ENCODE data around the gene TET1. TPM values are rescaled to one million over a fixed set of nuclear protein-coding genes. Genes with fewer than 3 reads are reported as not detected.

Gene TET1
- total and polyA plus RNA-seq, 9 of the 15 experiments (the other 6 are each of a cell fraction or from before 2014, with no cell fraction given) = 2.6 to 21.3 (median 11.6) TPM

GRCh38 chr10:68720793-68721672 is 160.9 kb downstream of the TET1 start, which contains the start of gene CCAR1 (continued):
- no peak for TF ChIP-seq NR0B1 (IDR thresholded peaks at IDR 0.05; ENCODE audit: partially characterized antibody)
- TF ChIP-seq, protein P1, sequence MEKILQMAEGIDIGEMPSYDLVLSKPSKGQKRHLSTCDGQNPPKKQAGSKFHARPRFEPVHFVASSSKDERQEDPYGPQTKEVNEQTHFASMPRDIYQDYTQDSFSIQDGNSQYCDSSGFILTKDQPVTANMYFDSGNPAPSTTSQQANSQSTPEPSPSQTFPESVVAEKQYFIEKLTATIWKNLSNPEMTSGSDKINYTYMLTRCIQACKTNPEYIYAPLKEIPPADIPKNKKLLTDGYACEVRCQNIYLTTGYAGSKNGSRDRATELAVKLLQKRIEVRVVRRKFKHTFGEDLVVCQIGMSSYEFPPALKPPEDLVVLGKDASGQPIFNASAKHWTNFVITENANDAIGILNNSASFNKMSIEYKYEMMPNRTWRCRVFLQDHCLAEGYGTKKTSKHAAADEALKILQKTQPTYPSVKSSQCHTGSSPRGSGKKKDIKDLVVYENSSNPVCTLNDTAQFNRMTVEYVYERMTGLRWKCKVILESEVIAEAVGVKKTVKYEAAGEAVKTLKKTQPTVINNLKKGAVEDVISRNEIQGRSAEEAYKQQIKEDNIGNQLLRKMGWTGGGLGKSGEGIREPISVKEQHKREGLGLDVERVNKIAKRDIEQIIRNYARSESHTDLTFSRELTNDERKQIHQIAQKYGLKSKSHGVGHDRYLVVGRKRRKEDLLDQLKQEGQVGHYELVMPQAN (IDR thresholded peaks at IDR 0.05; ENCODE audit: borderline replicate concordance) = peak; percentile 19; the same call in 1 of the 2 replicates
- peak; percentile 59; the same call in 1 of the 2 replicates for TF ChIP-seq GTF2E2 (tag; IDR thresholded peaks at IDR 0.05)
- TF ChIP-seq HEY1 (CRISPR knock-in tag; IDR thresholded peaks at IDR 0.05; ENCODE audit: borderline replicate concordance) = no peak
- TF ChIP-seq HDAC1 (IDR thresholded peaks at IDR 0.05) = peak in 1 of 2 experiments; percentile 44; a peak in 1 of 4 replicates
- peak; percentile 97 for TF ChIP-seq POLR2A (conservative IDR thresholded peaks at IDR 0.05)
- 0 out of 2 replicates have a peak, but pooled peaks have one; percentile 11 for TF ChIP-seq ZFPM2 (CRISPR knock-in tag; IDR thresholded peaks at IDR 0.05)
- peak in 1 of 2 experiments; percentile 41; a peak in 1 of 4 replicates for TF ChIP-seq ETV6 (IDR thresholded peaks at IDR 0.05; ENCODE audit: borderline replicate concordance in 1 of 2, low read depth in 2 of 2, low read length in 1 of 2)
- TF ChIP-seq ETV6 (CRISPR knock-in tag; IDR thresholded peaks at IDR 0.05; ENCODE audit: borderline replicate concordance) = 0 out of 2 replicates have a peak, but pooled peaks have one; percentile 34
- TF ChIP-seq, protein P2, sequence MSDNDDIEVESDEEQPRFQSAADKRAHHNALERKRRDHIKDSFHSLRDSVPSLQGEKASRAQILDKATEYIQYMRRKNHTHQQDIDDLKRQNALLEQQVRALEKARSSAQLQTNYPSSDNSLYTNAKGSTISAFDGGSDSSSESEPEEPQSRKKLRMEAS (CRISPR knock-in tag; IDR thresholded peaks at IDR 0.05) = peak; percentile 87
- TF ChIP-seq ZNF518B (CRISPR knock-in tag; IDR thresholded peaks at IDR 0.05) = no peak
- no peak for TF ChIP-seq EHMT2 (IDR thresholded peaks at IDR 0.05)
- TF ChIP-seq EGR1 (conservative IDR thresholded peaks at IDR 0.05) = peak; percentile 75; the same call in 1 of the 2 replicates
- 0 out of 2 replicates have a peak, but pooled peaks have one; percentile 48 for TF ChIP-seq KLF13 (tag; IDR thresholded peaks at IDR 0.05; ENCODE audit: borderline replicate concordance, low read depth)
- peak in 1 of 2 experiments; percentile 88; a peak in 2 of 4 replicates for TF ChIP-seq ZNF639 (CRISPR knock-in tag; conservative IDR thresholded peaks at IDR 0.05 in 1 of 2, IDR thresholded peaks at IDR 0.05 in 1 of 2)

Data from K562 (cell line).